Stomach (tissue), 4 donors: ENCODE measurements around the gene GALP.
"Not testable (repeated sequence)": the region's sequence is repeated elsewhere in the genome, so short reads cannot be mapped to it uniquely, and the experiment has no call there.

Experiments
- CTCF ChIP-seq, 7 experiments: fragments of 450-650 bp in 4 of 7; fragments of 200-600 bp in 3 of 7; sonication (generic) in 3 of 7; IDR thresholded peaks; one replicate each; pipeline ENCODE4 v1.5.1; 2016 to 2019; ENCODE audit warnings: antibody characterized with exemption in 7 of 7, control low read depth in 2 of 7, mild to moderate bottlenecking in 1 of 7
- EP300 ChIP-seq: sonication (generic); formaldehyde crosslinking; IDR thresholded peaks from one replicate; pipeline ENCODE4 v1.6.1; 2017; ENCODE audit warnings: antibody characterized with exemption
- POLR2A ChIP-seq, 4 donors: fragments of 450-650 bp; IDR thresholded peaks; one replicate each; pipeline ENCODE4 v1.6.1; 2016; ENCODE audit warnings: antibody characterized with exemption in 4 of 4, control low read depth in 2 of 4, mild to moderate bottlenecking in 1 of 4, moderate library complexity in 1 of 4
- POLR2AphosphoS5 ChIP-seq, 3 donors: sonication (generic); formaldehyde crosslinking; IDR thresholded peaks; one replicate each; pipeline ENCODE4 v1.6.1; 2016; ENCODE audit warnings: antibody characterized with exemption in 3 of 3

- TF ChIP-seq CTCF (IDR thresholded peaks at IDR 0.05); POLR2AphosphoS5 (IDR thresholded peaks at IDR 0.05); POLR2A (IDR thresholded peaks at IDR 0.05); EP300: not testable (repeated sequence)
These were observed 502 bp downstream of the GALP start for GRCh38 chr19:56176310-56176709.
